Stomach (tissue), 9 donors: ENCODE measurements around the gene SART1. TPM values are rescaled to one million over a fixed set of nuclear protein-coding genes. Genes with fewer than 3 reads are reported as not detected.
"Not testable (repeated sequence)": the region's sequence is repeated elsewhere in the genome, so short reads cannot be mapped to it uniquely, and the experiment has no call there.

Experiments used
- DNase-seq, 2 donors: peaks; one replicate each; pipeline versions ENCODE4 v3.0.0 to v3.0.0-alpha.2; 2013 to 2019
- H3K27ac ChIP-seq, 5 donors: fragments of 200-600 bp in 4 of 5; sonication (generic) in 4 of 5; one replicate each; pipeline ENCODE4 v1.5.1; 2013 to 2019; ENCODE audit warnings: mild to moderate bottlenecking in 1 of 5, moderate library complexity in 1 of 5
- H3K27me3 ChIP-seq, 3 donors: fragments of 200-600 bp; sonication (generic); one replicate each; pipeline ENCODE4 v1.5.1; 2017 to 2019; ENCODE audit warnings: mixed run types in 1 of 3
- H3K36me3 ChIP-seq, 4 donors: fragments of 200-600 bp; sonication (generic); 1 replicate in 3 of 4; 2 replicates in 1 of 4; pipeline ENCODE4 v1.5.1; 2016 to 2019
- H3K4me1 ChIP-seq, 4 donors: fragments of 200-600 bp; sonication (generic); one replicate each; pipeline ENCODE4 v1.5.1; 2016 to 2019
- H3K4me3 ChIP-seq, 4 donors: fragments of 200-600 bp; sonication (generic) in 3 of 4; one replicate each; pipeline ENCODE4 v1.5.1; 2016 to 2019; ENCODE audit warnings: mild to moderate bottlenecking in 1 of 4
- H3K9me3 ChIP-seq, 4 donors: fragments of 200-600 bp; sonication (generic); one replicate each; pipeline ENCODE4 v1.5.1; 2016 to 2019
- CTCF ChIP-seq, 7 experiments: fragments of 450-650 bp in 4 of 7; fragments of 200-600 bp in 3 of 7; sonication (generic) in 3 of 7; IDR thresholded peaks; one replicate each; pipeline ENCODE4 v1.5.1; 2016 to 2019; ENCODE audit warnings: antibody characterized with exemption in 7 of 7, control low read depth in 2 of 7, mild to moderate bottlenecking in 1 of 7
- EP300 ChIP-seq: sonication (generic); formaldehyde crosslinking; IDR thresholded peaks from one replicate; pipeline ENCODE4 v1.6.1; 2017; ENCODE audit warnings: antibody characterized with exemption
- POLR2A ChIP-seq, 4 donors: fragments of 450-650 bp; IDR thresholded peaks; one replicate each; pipeline ENCODE4 v1.6.1; 2016; ENCODE audit warnings: antibody characterized with exemption in 4 of 4, control low read depth in 2 of 4, mild to moderate bottlenecking in 1 of 4, moderate library complexity in 1 of 4
- POLR2AphosphoS5 ChIP-seq, 3 donors: sonication (generic); formaldehyde crosslinking; IDR thresholded peaks; one replicate each; pipeline ENCODE4 v1.6.1; 2016; ENCODE audit warnings: antibody characterized with exemption in 3 of 3
- WGBS, 5 donors: extraction: QIAGEN DNeasy Blood & Tissue Kit in 3 of 5; methylation state at CpG; one replicate each; pipeline versions ENCODE4 v1.1.5 to v1.1.7; 2013 to 2018; 5-methylcytosine and 5-hydroxymethylcytosine counted together
- intact Hi-C: fragments of 100-400 bp; cut with DNase I; formaldehyde crosslinking; loops from one replicate; pipeline ENCODE4 v1.15.1; 2023; ENCODE audit warnings: low total_unique reads
- polyA plus RNA-seq, 3 donors: library from polyadenylated mRNA; stranded (reverse); fragments of 200-250 nt; gene quantifications; one replicate each; pipeline ENCODE4 v1.2.3, GENCODE V29; 2013
- total RNA-seq, 5 donors: library from RNA; depleted of rRNA; stranded (reverse); fragments of >200 nt; gene quantifications; one replicate each; pipeline versions ENCODE4 v1.1.0 to v1.2.3, GENCODE V29; 2014 to 2016
- donor health status: healthy with polysubstance abuse.
- donor health status: Bipolar disorder and iron deficiency.
- donor health status: healthy.

Gene SART1
- total and polyA plus RNA-seq, 8 donors: 26.1 to 278 (median 82.5) TPM

DNA sequence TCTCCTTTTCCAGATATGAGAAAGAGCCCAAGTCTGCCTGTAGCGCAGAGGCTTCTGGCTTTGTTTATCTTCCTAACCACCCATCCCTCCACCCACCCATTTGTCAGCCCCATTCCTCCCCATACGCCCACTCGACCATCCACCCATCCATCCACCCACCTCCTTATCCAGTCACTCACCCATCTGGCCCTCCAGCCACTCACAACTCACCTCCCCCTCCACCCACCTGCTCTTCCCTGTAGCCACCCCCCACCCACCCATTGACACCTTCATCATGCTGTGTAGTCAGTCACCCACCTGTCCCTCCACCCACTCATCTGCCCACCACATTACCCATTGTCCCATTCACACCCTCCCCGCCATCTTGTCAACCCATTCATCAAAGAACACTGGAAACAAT lies 55.8 kb downstream of the SART1 start:
- Histone ChIP-seq H3K4me1 (peaks cover 2 to 23% (median 10%) of the 10 kb centered on the region in 4 donors), H3K9me3 (no peaks in the 10 kb centered on the region), H3K27me3 (peaks cover 0 to 18% (median 10%) of the 10 kb centered on the region in 3 donors), H3K36me3 (no peaks in the 10 kb centered on the region), H3K27ac (no peak overlapping the region), H3K4me3 (no peak overlapping the region)
- no peak for DNase-seq
- TF ChIP-seq POLR2A (IDR thresholded peaks at IDR 0.05) (no peak), CTCF (IDR thresholded peaks at IDR 0.05) (no peak), POLR2AphosphoS5 (IDR thresholded peaks at IDR 0.05) (no peak), EP300 (no peak)
- intact Hi-C loops: no loop called here
- WGBS, 5 donors: 63 to 75% (median 71%) methylated on average over 4 of the region's 4 CpGs

DNA sequence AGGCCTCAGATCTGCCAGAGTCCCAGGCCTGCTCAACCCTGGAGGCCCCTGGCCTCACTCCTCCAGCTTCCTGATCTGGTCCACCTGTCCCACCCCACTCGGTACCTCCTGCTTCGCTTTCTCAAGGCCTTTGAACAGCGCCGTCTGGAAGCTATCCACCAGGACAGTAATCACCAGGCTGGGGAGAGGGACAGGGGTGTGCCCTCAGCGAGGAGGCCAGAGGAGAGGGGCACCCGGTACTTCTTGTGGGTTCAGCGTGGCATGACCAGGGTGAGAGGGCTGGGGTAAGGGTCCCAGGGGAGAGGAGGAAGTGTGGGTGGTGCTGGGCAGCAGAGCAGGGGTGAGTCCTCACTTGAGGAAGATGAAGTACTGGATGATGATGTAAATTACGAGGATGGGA lies 58.7 kb downstream of the SART1 start:
- TF ChIP-seq POLR2A (IDR thresholded peaks at IDR 0.05) (no peak), POLR2AphosphoS5 (IDR thresholded peaks at IDR 0.05) (no peak)
- Histone ChIP-seq H3K27ac (no peak overlapping the region), H3K9me3 (no peaks in the 10 kb centered on the region), H3K4me1 (peaks cover 3 to 23% (median 13%) of the 10 kb centered on the region in 4 donors), H3K36me3 (no peaks in the 10 kb centered on the region), H3K27me3 (peaks cover 0 to 10% (median 0%) of the 10 kb centered on the region in 3 donors), H3K4me3 (no peak overlapping the region)
- intact Hi-C loops: no loop called here
- DNase-seq: no peak
- 65 to 76% (median 75%) methylated on average over 8 of the region's 8 CpGs for WGBS, 5 donors

DNA sequence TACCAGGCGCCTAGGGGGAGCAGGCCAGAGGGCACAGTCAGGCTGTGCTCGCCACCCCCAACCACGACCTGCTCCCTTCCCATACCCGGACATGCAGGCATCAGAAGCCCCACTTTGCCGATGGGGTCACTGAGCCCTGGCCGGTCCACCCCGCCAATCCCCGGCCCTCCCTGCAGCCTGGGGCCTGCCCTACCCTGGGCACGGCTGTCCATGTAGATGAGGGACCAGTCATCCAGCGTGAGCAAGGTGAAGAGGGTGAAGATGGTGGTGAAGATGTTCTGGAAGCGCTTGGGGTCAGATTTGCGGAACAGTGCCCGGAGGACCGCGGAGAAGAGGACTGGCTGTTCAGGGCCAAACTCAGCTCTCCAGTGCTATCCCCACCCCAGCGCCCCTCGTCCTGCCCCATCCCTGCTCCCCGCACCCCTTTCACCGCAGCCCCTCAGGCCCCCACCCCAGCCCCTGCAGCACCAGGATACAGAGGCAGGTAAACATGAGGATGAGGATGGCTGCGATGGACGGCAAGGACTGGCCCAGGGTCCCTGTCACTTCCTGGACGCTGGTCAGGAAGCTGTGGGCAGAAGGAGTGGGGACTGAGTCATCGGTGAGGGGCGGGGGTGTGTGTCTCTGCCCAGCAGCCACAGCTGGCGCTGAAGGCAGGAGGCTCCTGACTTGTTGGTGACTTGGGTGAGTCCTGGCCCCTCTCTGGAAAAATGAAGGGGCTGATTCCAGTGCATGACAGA lies 59.3 kb downstream of the SART1 start:
- peak in 1 of 2 donors; percentile 41 for DNase-seq
- intact Hi-C loops: no loop called here
- peak overlapping the region in 1 of 5 donors; percentile 15 for H3K27ac ChIP-seq
- H3K4me1 ChIP-seq: peaks cover 3 to 23% (median 13%) of the 10 kb centered on the region in 4 donors
- TF ChIP-seq POLR2A (IDR thresholded peaks at IDR 0.05) (no peak), POLR2AphosphoS5 (IDR thresholded peaks at IDR 0.05) (no peak), EP300 (no peak), CTCF (IDR thresholded peaks at IDR 0.05) (no peak)
- H3K9me3 ChIP-seq: no peaks in the 10 kb centered on the region
- no peak overlapping the region for H3K4me3 ChIP-seq
- 75 to 83% (median 80%) methylated on average over 17 to 25 of the region's 25 CpGs for WGBS, 5 donors
- H3K27me3 ChIP-seq: peaks cover 0 to 10% (median 0%) of the 10 kb centered on the region in 3 donors
- H3K36me3 ChIP-seq: no peaks in the 10 kb centered on the region

- Histone ChIP-seq H3K4me1 (peaks cover 3 to 23% (median 13%) of the 10 kb centered on the region in 4 donors), H3K27me3 (peaks cover 0 to 10% (median 0%) of the 10 kb centered on the region in 3 donors), H3K4me3 (peak overlapping the region in 3 of 4 donors; percentile 19 to 33 (median 23)), H3K27ac (no peak overlapping the region), H3K36me3 (no peaks in the 10 kb centered on the region), H3K9me3 (no peaks in the 10 kb centered on the region)
- no peak for TF ChIP-seq POLR2A (IDR thresholded peaks at IDR 0.05)
- TF ChIP-seq CTCF (IDR thresholded peaks at IDR 0.05): peak in 5 of 7 experiments; percentile 74 to 99 (median 97)
- TF ChIP-seq EP300: no peak
- no peak for TF ChIP-seq POLR2AphosphoS5 (IDR thresholded peaks at IDR 0.05)
- WGBS, 5 donors: 17 to 37% (median 21%) methylated on average over 23 to 46 of the region's 46 CpGs
- peak; percentile 83 to 87 for DNase-seq
- intact Hi-C loops: no loop called here
Measured at GRCh38 chr11:66022401-66023185, 61.1 kb downstream of the SART1 start.

DNA sequence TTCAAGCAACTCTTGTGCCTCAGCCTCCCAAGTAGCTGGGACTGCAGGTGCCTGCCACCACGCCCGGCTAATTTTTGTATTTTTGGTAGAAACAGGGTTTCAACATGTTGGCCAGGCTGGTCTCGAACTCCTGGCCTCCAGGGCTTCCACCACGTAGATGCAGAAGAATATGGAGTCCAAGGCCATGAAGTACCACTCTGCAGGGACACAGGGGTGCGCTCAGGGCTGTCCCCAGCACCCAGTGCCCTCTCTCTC lies 61.6 kb downstream of the SART1 start:
- H3K36me3 ChIP-seq, intact Hi-C loops, H3K4me3 ChIP-seq, H3K27ac ChIP-seq, DNase-seq, H3K9me3 ChIP-seq: not testable (repeated sequence)
- WGBS, 5 donors: 59 to 78% (median 76%) methylated on average over 4 to 5 of the region's 5 CpGs
- peaks cover 3 to 23% (median 13%) of the 10 kb centered on the region in 4 donors for H3K4me1 ChIP-seq
- H3K27me3 ChIP-seq: peaks cover 0 to 12% (median 2%) of the 10 kb centered on the region in 3 donors
